Astrocyte (in vitro differentiated cells and primary cell): ENCODE results near the gene RC3H1. TPM values are rescaled to one million over a fixed set of nuclear protein-coding genes. Genes with fewer than 3 reads are reported as not detected.

Source experiments
- DNase-seq: peaks from one replicate; pipeline ENCODE4 v3.0.0-alpha.2; 2010; ENCODE audit warnings: low read depth
- FAIRE-seq: peaks from 2 replicates; lab custom pipeline; 2011; peaks lifted over from hg19 to GRCh38; lab: Jason Lieb, UNC
- H2AFZ ChIP-seq: 2 replicates; pipeline ENCODE4 v1.6.0; 2012; ENCODE audit warnings: low read depth, low read length, inconsistent platforms
- H3K27ac ChIP-seq: 2 replicates; pipeline ENCODE4 v1.5.1; 2011; ENCODE audit warnings: low read depth, low read length, inconsistent platforms
- H3K27me3 ChIP-seq: 2 replicates; pipeline ENCODE4 v1.6.0; 2011; ENCODE audit warnings: low read length, inconsistent platforms; ENCODE audit not compliant: insufficient read depth
- H3K36me3 ChIP-seq: 2 replicates; pipeline ENCODE4 v1.5.1; 2011; ENCODE audit warnings: low read length, inconsistent platforms; ENCODE audit not compliant: insufficient read depth
- H3K4me1 ChIP-seq: 2 replicates; pipeline ENCODE4 v1.5.1; 2011; ENCODE audit warnings: low read length, inconsistent platforms; ENCODE audit not compliant: insufficient read depth
- H3K4me2 ChIP-seq: 2 replicates; pipeline ENCODE4 v1.6.0; 2012; ENCODE audit warnings: low read length, inconsistent platforms
- H3K4me3 ChIP-seq: 2 replicates; pipeline ENCODE4 v1.5.1; 2011; ENCODE audit warnings: low read depth, mild to moderate bottlenecking, low read length, inconsistent platforms; ENCODE audit not compliant: insufficient read depth
- H3K79me2 ChIP-seq: 2 replicates; pipeline ENCODE4 v1.6.0; 2012; ENCODE audit warnings: mild to moderate bottlenecking, low read length, inconsistent platforms; ENCODE audit not compliant: insufficient read depth
- H3K9ac ChIP-seq: 2 replicates; pipeline ENCODE4 v1.6.0; 2012; ENCODE audit warnings: mild to moderate bottlenecking, low read length, inconsistent platforms
- H3K9me3 ChIP-seq: 2 replicates; pipeline ENCODE4 v1.5.1; 2012; ENCODE audit warnings: low read depth, mild to moderate bottlenecking, low read length, inconsistent platforms; ENCODE audit not compliant: insufficient read depth
- H4K20me1 ChIP-seq: 2 replicates; pipeline ENCODE4 v1.6.0; 2012; ENCODE audit warnings: low read length, inconsistent platforms; ENCODE audit not compliant: insufficient read depth
- H3K27ac Mint-ChIP-seq: one replicate; pipeline ENCODE4 v1.8.0; 2021; ENCODE audit warnings: mild to moderate bottlenecking, mixed read lengths; ENCODE audit not compliant: unreplicated experiment
- H3K27me3 Mint-ChIP-seq: one replicate; pipeline ENCODE4 v1.8.0; 2021; ENCODE audit warnings: low read depth, mixed read lengths; ENCODE audit not compliant: unreplicated experiment
- H3K36me3 Mint-ChIP-seq: one replicate; pipeline ENCODE4 v1.8.0; 2021; ENCODE audit warnings: low read depth, mixed read lengths; ENCODE audit not compliant: unreplicated experiment
- H3K4me1 Mint-ChIP-seq: one replicate; pipeline ENCODE4 v1.8.0; 2021; ENCODE audit warnings: low read depth, mixed read lengths; ENCODE audit not compliant: unreplicated experiment
- H3K4me3 Mint-ChIP-seq: one replicate; pipeline ENCODE4 v1.8.0; 2021; ENCODE audit warnings: mild to moderate bottlenecking, moderate library complexity, mixed read lengths; ENCODE audit not compliant: unreplicated experiment
- H3K9me3 Mint-ChIP-seq: one replicate; pipeline ENCODE4 v1.8.0; 2021; ENCODE audit warnings: mild to moderate bottlenecking, mixed read lengths; ENCODE audit not compliant: unreplicated experiment
- CTCF ChIP-seq: IDR thresholded peaks from 2 replicates; pipeline ENCODE4 v1.5.1; 2011; ENCODE audit warnings: low read depth, mild to moderate bottlenecking, inconsistent platforms, low read length, moderate library complexity; ENCODE audit not compliant: insufficient read depth
- EZH2 ChIP-seq: IDR thresholded peaks from 2 replicates; pipeline ENCODE4 v1.6.1; 2012; ENCODE audit warnings: mild to moderate bottlenecking, low read length, inconsistent platforms; ENCODE audit not compliant: insufficient read depth
- total RNA-seq: library from RNA; stranded (reverse); gene quantifications from 2 replicates; pipeline ENCODE4 v1.2.1, GENCODE V29; 2021

Gene RC3H1
- total RNA-seq, 1 donor from 2014 or later = 38.1 TPM

- Mint-ChIP-seq H3K4me1 (peaks cover 20% of the 10 kb centered on the region), H3K27ac (no peak overlapping the region), H3K9me3 (no peaks in the 10 kb centered on the region), H3K4me3 (no peak overlapping the region), H3K27me3 (no peaks in the 10 kb centered on the region), H3K36me3 (peaks cover 6% of the 10 kb centered on the region)
- Histone ChIP-seq H4K20me1 (peaks cover 90% of the 10 kb centered on the region), H3K4me2 (no peak overlapping the region), H3K4me1 (no peaks in the 10 kb centered on the region), H2AFZ (no peak overlapping the region), H3K4me3 (no peak overlapping the region), H3K27ac (no peak overlapping the region), H3K9ac (no peak overlapping the region), H3K36me3 (peaks cover 3% of the 10 kb centered on the region), H3K27me3 (no peaks in the 10 kb centered on the region), H3K9me3 (no peaks in the 10 kb centered on the region), H3K79me2 (peaks cover 95% of the 10 kb centered on the region)
- TF ChIP-seq CTCF (no peak), EZH2 (no peak)
- no peak for DNase-seq
- FAIRE-seq = no peak
These were observed 17.1 kb downstream of the RC3H1 start for GRCh38 chr1:174005032-174005431.

DNA sequence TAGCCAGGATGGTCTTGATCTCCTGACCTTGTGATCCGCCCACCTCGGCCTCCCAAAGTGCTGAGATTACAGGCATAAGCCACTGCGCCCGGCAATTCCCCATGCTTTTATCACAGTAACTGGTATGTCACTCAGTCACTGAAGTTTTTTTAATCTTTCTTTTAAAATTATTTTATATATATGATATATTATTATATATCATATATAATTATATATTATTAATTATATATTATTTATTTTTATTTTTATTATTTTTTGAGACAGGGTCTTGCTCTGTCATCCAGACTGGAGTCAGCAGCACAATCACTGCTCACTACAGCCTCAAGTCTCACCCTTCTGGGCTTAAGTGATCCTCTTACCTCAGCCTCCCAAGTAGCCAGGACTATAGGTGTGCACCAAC, 18.3 kb downstream of the RC3H1 start:
- H3K27me3 ChIP-seq = no peaks in the 10 kb centered on the region
- Mint-ChIP-seq H3K4me1 (peaks cover 20% of the 10 kb centered on the region), H3K4me3 (no peak overlapping the region), H3K27me3 (no peaks in the 10 kb centered on the region), H3K36me3 (peaks cover 5% of the 10 kb centered on the region), H3K9me3 (no peaks in the 10 kb centered on the region), H3K27ac (no peak overlapping the region)
- no peak overlapping the region for H3K9ac ChIP-seq
- no peak for DNase-seq
- FAIRE-seq = no peak
- TF ChIP-seq CTCF = no peak
- TF ChIP-seq EZH2 = no peak
- H3K79me2 ChIP-seq = peaks cover 95% of the 10 kb centered on the region
- peaks cover 91% of the 10 kb centered on the region for H4K20me1 ChIP-seq
- no peaks in the 10 kb centered on the region for H3K4me1 ChIP-seq
- no peak overlapping the region for H3K27ac ChIP-seq
- H3K36me3 ChIP-seq = peaks cover 3% of the 10 kb centered on the region
- H3K4me2 ChIP-seq = no peak overlapping the region
- H3K4me3 ChIP-seq = no peak overlapping the region
- H3K9me3 ChIP-seq = no peaks in the 10 kb centered on the region
- H2AFZ ChIP-seq = no peak overlapping the region

DNA sequence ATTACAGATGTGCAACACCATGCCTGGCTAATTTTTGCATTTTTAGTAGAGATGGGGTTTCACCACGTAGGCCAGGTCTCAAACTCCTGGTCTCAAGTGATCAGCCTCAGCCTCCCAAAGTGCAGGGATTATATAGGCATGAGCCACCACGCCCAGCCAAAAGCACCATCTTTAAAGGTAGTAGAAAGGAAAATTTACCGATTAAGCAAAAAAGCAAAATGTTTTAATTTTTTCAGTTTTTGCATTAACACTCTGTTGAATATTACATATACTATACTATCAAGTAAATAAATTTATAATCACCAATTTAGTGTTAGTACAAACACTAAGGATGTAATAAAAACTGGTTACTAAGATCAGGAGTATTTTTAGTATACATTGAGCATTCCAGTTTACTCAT, 20.6 kb downstream of the RC3H1 start:
- no peak for TF ChIP-seq CTCF
- no peak for TF ChIP-seq EZH2
- Mint-ChIP-seq H3K27ac (no peak overlapping the region), H3K9me3 (no peaks in the 10 kb centered on the region), H3K36me3 (peaks cover 3% of the 10 kb centered on the region), H3K4me1 (peaks cover 26% of the 10 kb centered on the region), H3K27me3 (no peaks in the 10 kb centered on the region), H3K4me3 (no peak overlapping the region)
- no peak for DNase-seq
- Histone ChIP-seq H2AFZ (no peak overlapping the region), H4K20me1 (peaks cover 90% of the 10 kb centered on the region), H3K9ac (no peak overlapping the region), H3K27ac (no peak overlapping the region), H3K4me2 (no peak overlapping the region), H3K4me1 (no peaks in the 10 kb centered on the region), H3K4me3 (no peak overlapping the region), H3K79me2 (peaks cover 97% of the 10 kb centered on the region), H3K9me3 (no peaks in the 10 kb centered on the region), H3K27me3 (no peaks in the 10 kb centered on the region), H3K36me3 (peaks cover 3% of the 10 kb centered on the region)
- no peak for FAIRE-seq
